ENCODE results near the gene TSPAN18.

TSPAN18 gene

GRCh38 chr11:44942029-44942955, 215.5 kb downstream of the TSPAN18 start:
- H3K27me3 ChIP-seq (ENCODE audit: insufficient read depth, insufficient read length), result no peaks in the 10 kb centered on the region
- peak overlapping the region; percentile 24 for H3K9ac ChIP-seq (ENCODE audit: insufficient read length, low read depth)
- H3K9me3 ChIP-seq (ENCODE audit: insufficient read depth, low read length), result no peaks in the 10 kb centered on the region
- TF ChIP-seq ZNF274 (IDR thresholded peaks at IDR 0.05; ENCODE audit: low read depth, low read length), result no peak
- TF ChIP-seq YY1 (IDR thresholded peaks at IDR 0.05; ENCODE audit: insufficient read depth, insufficient read length), result no peak
- no peak for TF ChIP-seq SUZ12 (IDR thresholded peaks at IDR 0.05; ENCODE audit: extremely low read depth, insufficient read depth, insufficient read length)
- H3K4me3 ChIP-seq (ENCODE audit: insufficient read length, low read depth), result peak overlapping the region; percentile 2
- no peak for DNase-seq (ENCODE audit: low read depth, low spot score)
- peaks cover 45% of the 10 kb centered on the region for H3K36me3 ChIP-seq (ENCODE audit: insufficient read depth, insufficient read length, low read length)
- peaks cover 66% of the 10 kb centered on the region for H3K4me1 ChIP-seq (ENCODE audit: insufficient read depth, insufficient read length)

- peaks cover 68% of the 10 kb centered on the region for H3K4me1 ChIP-seq (ENCODE audit: insufficient read depth, insufficient read length)
- peaks cover 39% of the 10 kb centered on the region for H3K36me3 ChIP-seq (ENCODE audit: insufficient read depth, insufficient read length, low read length)
- no peak for DNase-seq (ENCODE audit: low read depth, low spot score)
- no peak overlapping the region for H3K4me3 ChIP-seq (ENCODE audit: insufficient read length, low read depth)
- H3K9ac ChIP-seq (ENCODE audit: insufficient read length, low read depth), result peak overlapping the region; percentile 46
- TF ChIP-seq SUZ12 (IDR thresholded peaks at IDR 0.05; ENCODE audit: extremely low read depth, insufficient read depth, insufficient read length), result no peak
- TF ChIP-seq ZNF274 (IDR thresholded peaks at IDR 0.05; ENCODE audit: low read depth, low read length), result no peak
- no peak for TF ChIP-seq YY1 (IDR thresholded peaks at IDR 0.05; ENCODE audit: insufficient read depth, insufficient read length)
- H3K9me3 ChIP-seq (ENCODE audit: insufficient read depth, low read length), result no peaks in the 10 kb centered on the region
- H3K27me3 ChIP-seq (ENCODE audit: insufficient read depth, insufficient read length), result no peaks in the 10 kb centered on the region
Observed at GRCh38 chr11:44943118-44943517, 216.4 kb downstream of the TSPAN18 start.

GRCh38 chr11:44943696-44944095, 216.9 kb downstream of the TSPAN18 start:
- H3K27me3 ChIP-seq (ENCODE audit: insufficient read depth, insufficient read length), result no peaks in the 10 kb centered on the region
- peaks cover 39% of the 10 kb centered on the region for H3K36me3 ChIP-seq (ENCODE audit: insufficient read depth, insufficient read length, low read length)
- H3K9ac ChIP-seq (ENCODE audit: insufficient read length, low read depth), result peak overlapping the region; percentile 46
- H3K4me1 ChIP-seq (ENCODE audit: insufficient read depth, insufficient read length), result peaks cover 63% of the 10 kb centered on the region
- H3K9me3 ChIP-seq (ENCODE audit: insufficient read depth, low read length), result no peaks in the 10 kb centered on the region
- no peak overlapping the region for H3K4me3 ChIP-seq (ENCODE audit: insufficient read length, low read depth)
- DNase-seq (ENCODE audit: low read depth, low spot score), result no peak
- TF ChIP-seq ZNF274 (IDR thresholded peaks at IDR 0.05; ENCODE audit: low read depth, low read length), result no peak
- TF ChIP-seq SUZ12 (IDR thresholded peaks at IDR 0.05; ENCODE audit: extremely low read depth, insufficient read depth, insufficient read length), result no peak
- no peak for TF ChIP-seq YY1 (IDR thresholded peaks at IDR 0.05; ENCODE audit: insufficient read depth, insufficient read length)

GRCh38 chr11:44944181-44944852, 217.6 kb downstream of the TSPAN18 start:
- H3K27me3 ChIP-seq (ENCODE audit: insufficient read depth, insufficient read length), result no peaks in the 10 kb centered on the region
- H3K4me1 ChIP-seq (ENCODE audit: insufficient read depth, insufficient read length), result peaks cover 62% of the 10 kb centered on the region
- H3K9ac ChIP-seq (ENCODE audit: insufficient read length, low read depth), result peak overlapping the region; percentile 46
- peak; percentile 94 for DNase-seq (ENCODE audit: low read depth, low spot score)
- H3K36me3 ChIP-seq (ENCODE audit: insufficient read depth, insufficient read length, low read length), result peaks cover 35% of the 10 kb centered on the region
- no peak overlapping the region for H3K4me3 ChIP-seq (ENCODE audit: insufficient read length, low read depth)
- TF ChIP-seq ZNF274 (IDR thresholded peaks at IDR 0.05; ENCODE audit: low read depth, low read length) (no peak), SUZ12 (IDR thresholded peaks at IDR 0.05; ENCODE audit: extremely low read depth, insufficient read depth, insufficient read length) (no peak), YY1 (IDR thresholded peaks at IDR 0.05; ENCODE audit: insufficient read depth, insufficient read length) (no peak)
- no peaks in the 10 kb centered on the region for H3K9me3 ChIP-seq (ENCODE audit: insufficient read depth, low read length)

- Histone ChIP-seq H3K9me3 (ENCODE audit: insufficient read depth, low read length) (no peaks in the 10 kb centered on the region), H3K4me3 (ENCODE audit: insufficient read length, low read depth) (no peak overlapping the region), H3K9ac (ENCODE audit: insufficient read length, low read depth) (no peak overlapping the region), H3K27me3 (ENCODE audit: insufficient read depth, insufficient read length) (no peaks in the 10 kb centered on the region), H3K4me1 (ENCODE audit: insufficient read depth, insufficient read length) (peaks cover 61% of the 10 kb centered on the region), H3K36me3 (ENCODE audit: insufficient read depth, insufficient read length, low read length) (peaks cover 30% of the 10 kb centered on the region)
- DNase-seq (ENCODE audit: low read depth, low spot score), result no peak
- TF ChIP-seq SUZ12 (IDR thresholded peaks at IDR 0.05; ENCODE audit: extremely low read depth, insufficient read depth, insufficient read length), result no peak
- no peak for TF ChIP-seq ZNF274 (IDR thresholded peaks at IDR 0.05; ENCODE audit: low read depth, low read length)
Observed at GRCh38 chr11:44944853-44945235, 218.1 kb downstream of the TSPAN18 start.

- Histone ChIP-seq H3K4me1 (ENCODE audit: insufficient read depth, insufficient read length) (peaks cover 61% of the 10 kb centered on the region), H3K4me3 (ENCODE audit: insufficient read length, low read depth) (no peak overlapping the region), H3K36me3 (ENCODE audit: insufficient read depth, insufficient read length, low read length) (peaks cover 25% of the 10 kb centered on the region), H3K9ac (ENCODE audit: insufficient read length, low read depth) (no peak overlapping the region), H3K27me3 (ENCODE audit: insufficient read depth, insufficient read length) (no peaks in the 10 kb centered on the region), H3K9me3 (ENCODE audit: insufficient read depth, low read length) (no peaks in the 10 kb centered on the region)
- DNase-seq (ENCODE audit: low read depth, low spot score), result no peak
- no peak for TF ChIP-seq ZNF274 (IDR thresholded peaks at IDR 0.05; ENCODE audit: low read depth, low read length)
- TF ChIP-seq SUZ12 (IDR thresholded peaks at IDR 0.05; ENCODE audit: extremely low read depth, insufficient read depth, insufficient read length), result no peak
- TF ChIP-seq YY1 (IDR thresholded peaks at IDR 0.05; ENCODE audit: insufficient read depth, insufficient read length), result no peak
Observed at GRCh38 chr11:44945666-44946065, 218.9 kb downstream of the TSPAN18 start.

- DNase-seq (ENCODE audit: low read depth, low spot score), result no peak
- Histone ChIP-seq H3K9me3 (ENCODE audit: insufficient read depth, low read length) (no peaks in the 10 kb centered on the region), H3K27me3 (ENCODE audit: insufficient read depth, insufficient read length) (no peaks in the 10 kb centered on the region), H3K36me3 (ENCODE audit: insufficient read depth, insufficient read length, low read length) (peaks cover 20% of the 10 kb centered on the region), H3K9ac (ENCODE audit: insufficient read length, low read depth) (no peak overlapping the region), H3K4me1 (ENCODE audit: insufficient read depth, insufficient read length) (peaks cover 61% of the 10 kb centered on the region), H3K4me3 (ENCODE audit: insufficient read length, low read depth) (no peak overlapping the region)
- TF ChIP-seq SUZ12 (IDR thresholded peaks at IDR 0.05; ENCODE audit: extremely low read depth, insufficient read depth, insufficient read length) (no peak), ZNF274 (IDR thresholded peaks at IDR 0.05; ENCODE audit: low read depth, low read length) (no peak), YY1 (IDR thresholded peaks at IDR 0.05; ENCODE audit: insufficient read depth, insufficient read length) (no peak)
Observed at GRCh38 chr11:44946263-44946662, 219.5 kb downstream of the TSPAN18 start.
